Muscle layer of duodenum (tissue), 2 donors: ENCODE data around the gene ZPR1.

Experiments
- H3K27ac ChIP-seq: one replicate; pipeline ENCODE4 v1.7.0; 2013; ENCODE audit warnings: mild to moderate bottlenecking, low read length
- H3K27me3 ChIP-seq: one replicate; pipeline ENCODE4 v1.7.0; 2013; ENCODE audit warnings: low read depth, mild to moderate bottlenecking, control low read depth, low read length
- H3K36me3 ChIP-seq, 2 donors: one replicate each; pipeline ENCODE4 v1.7.0; 2013; ENCODE audit warnings: low read length in 2 of 2, control low read depth in 1 of 2, mild to moderate bottlenecking in 1 of 2; ENCODE audit not compliant: insufficient read depth in 2 of 2, control insufficient read depth in 1 of 2
- H3K4me1 ChIP-seq, 2 donors: one replicate each; pipeline ENCODE4 v1.7.0; 2013; ENCODE audit warnings: low read length in 2 of 2, mild to moderate bottlenecking in 2 of 2, control low read depth in 1 of 2, moderate library complexity in 1 of 2; ENCODE audit not compliant: insufficient read depth in 2 of 2, control insufficient read depth in 1 of 2
- H3K4me3 ChIP-seq, 2 donors: one replicate each; pipeline ENCODE4 v1.7.0; 2013; ENCODE audit warnings: low read length in 2 of 2, low read depth in 1 of 2, mild to moderate bottlenecking in 1 of 2
- H3K9me3 ChIP-seq, 2 donors: one replicate each; pipeline ENCODE4 v1.7.0; 2013; ENCODE audit warnings: low read length in 2 of 2, control low read depth in 1 of 2, mild to moderate bottlenecking in 1 of 2; ENCODE audit not compliant: control insufficient read depth in 1 of 2
- donor health status: healthy.

ZPR1 gene

GRCh38 chr11:116724813-116725212, 63.0 kb downstream of the ZPR1 start:
- no peak overlapping the region for H3K27ac ChIP-seq
- H3K9me3 ChIP-seq: no peaks in the 10 kb centered on the region
- no peak overlapping the region for H3K4me3 ChIP-seq
- H3K36me3 ChIP-seq: no peaks in the 10 kb centered on the region
- no peaks in the 10 kb centered on the region for H3K27me3 ChIP-seq
- no peaks in the 10 kb centered on the region for H3K4me1 ChIP-seq
